ENCODE data around the gene CEP250. TPM values are rescaled to one million over a fixed set of nuclear protein-coding genes. Genes with fewer than 3 reads are reported as not detected.
"Not testable (repeated sequence)": the region's sequence is repeated elsewhere in the genome, so short reads cannot be mapped to it uniquely, and the experiment has no call there.

The CEP250 gene
- total RNA-seq, 1 experiment from 2014 or later = 52.5 TPM

DNA sequence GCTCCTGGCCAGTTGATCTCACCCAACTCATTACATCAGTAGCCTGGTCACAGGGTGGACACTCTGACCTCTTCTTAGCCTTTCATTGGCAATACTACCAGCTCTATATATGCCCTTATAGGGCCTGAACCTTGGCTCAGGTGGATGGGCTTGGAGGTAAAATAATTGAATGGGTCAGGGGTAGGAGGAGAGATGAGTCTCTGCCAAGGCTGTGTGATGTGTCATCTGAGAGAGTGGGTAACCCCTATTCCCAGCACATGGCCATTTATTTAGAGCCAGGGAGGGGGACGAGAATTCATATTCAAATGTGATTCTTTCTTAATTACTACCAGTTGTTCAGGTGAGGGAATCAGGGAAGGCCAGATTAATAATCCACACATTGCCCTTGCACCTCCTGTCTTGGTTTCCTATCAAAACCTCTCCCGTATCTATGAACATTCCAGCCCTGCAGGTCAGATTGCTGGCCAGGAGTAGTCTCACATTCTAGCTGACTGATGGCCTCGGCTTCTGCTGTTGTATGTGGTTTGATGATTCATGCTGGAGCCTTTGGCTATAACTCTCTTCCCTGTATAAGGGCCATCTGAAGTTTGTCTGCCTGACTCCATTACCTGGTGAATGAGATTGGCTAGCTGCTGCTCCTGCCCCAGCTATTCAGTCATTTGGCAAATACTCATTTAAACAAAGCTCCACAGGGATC, 60.7 kb downstream of the CEP250 start:
- H3K4me3 ChIP-seq (ENCODE audit: low read length) = peak overlapping the region; percentile 27; the same call in 1 of the 2 replicates
- H3K79me2 ChIP-seq (ENCODE audit: low read length) = no peaks in the 10 kb centered on the region
- no peaks in the 10 kb centered on the region for H3K27me3 ChIP-seq (ENCODE audit: low read length)
- ChIA-PET POLR2A (ENCODE audit: unreplicated experiment) (interaction anchor here (0.6 to 1.0 kb wide), 3 partner anchors 100 to 1404 kb away, joined by 3 to 4 read pairs (median 3); partner anchors contain the start of genes EIF2S2 and SPAG4), CTCF (interaction anchor here (0.6 kb wide), 1 partner anchor 436 kb away, joined by 3 read pairs; no protein-coding TSS in a partner anchor)
- intact Hi-C loops (cut with micrococcal nuclease) = loop anchor here (2.0 to 10.0 kb wide), 2 partner anchors 101 to 149 kb away; partner anchors contain the start of genes CPNE1 and RBM12
- BruUV-seq (replicated peaks) = no TSS peak
- H3F3A ChIP-seq (ENCODE audit: low read length, unreplicated experiment) = peaks cover 4% of the 10 kb centered on the region
- H4K20me1 ChIP-seq (ENCODE audit: low read length) = no peaks in the 10 kb centered on the region
- H3K36me3 ChIP-seq (ENCODE audit: low read depth, low read length) = peaks cover 14% of the 10 kb centered on the region; the same call in 1 of the 2 replicates
- peak overlapping the region; percentile 89 for H3K27ac ChIP-seq (ENCODE audit: low read length)
- peak overlapping the region; percentile 72 for H3K4me2 ChIP-seq (ENCODE audit: low read length)
- no peaks in the 10 kb centered on the region for H3K9me3 ChIP-seq (ENCODE audit: low read length)
- peak overlapping the region; percentile 28; the same call in 1 of the 2 replicates for H3K9ac ChIP-seq (ENCODE audit: low read length)
- no peaks in the 10 kb centered on the region for H3K9me2 ChIP-seq (replicated peaks; ENCODE audit: low read length)
- peaks cover 25% of the 10 kb centered on the region for H3K4me1 ChIP-seq (ENCODE audit: insufficient read depth, low read length)
- TF ChIP-seq EZH2 (IDR thresholded peaks at IDR 0.05; ENCODE audit: low read length, unreplicated experiment) = no peak
- TF ChIP-seq, protein P1, sequence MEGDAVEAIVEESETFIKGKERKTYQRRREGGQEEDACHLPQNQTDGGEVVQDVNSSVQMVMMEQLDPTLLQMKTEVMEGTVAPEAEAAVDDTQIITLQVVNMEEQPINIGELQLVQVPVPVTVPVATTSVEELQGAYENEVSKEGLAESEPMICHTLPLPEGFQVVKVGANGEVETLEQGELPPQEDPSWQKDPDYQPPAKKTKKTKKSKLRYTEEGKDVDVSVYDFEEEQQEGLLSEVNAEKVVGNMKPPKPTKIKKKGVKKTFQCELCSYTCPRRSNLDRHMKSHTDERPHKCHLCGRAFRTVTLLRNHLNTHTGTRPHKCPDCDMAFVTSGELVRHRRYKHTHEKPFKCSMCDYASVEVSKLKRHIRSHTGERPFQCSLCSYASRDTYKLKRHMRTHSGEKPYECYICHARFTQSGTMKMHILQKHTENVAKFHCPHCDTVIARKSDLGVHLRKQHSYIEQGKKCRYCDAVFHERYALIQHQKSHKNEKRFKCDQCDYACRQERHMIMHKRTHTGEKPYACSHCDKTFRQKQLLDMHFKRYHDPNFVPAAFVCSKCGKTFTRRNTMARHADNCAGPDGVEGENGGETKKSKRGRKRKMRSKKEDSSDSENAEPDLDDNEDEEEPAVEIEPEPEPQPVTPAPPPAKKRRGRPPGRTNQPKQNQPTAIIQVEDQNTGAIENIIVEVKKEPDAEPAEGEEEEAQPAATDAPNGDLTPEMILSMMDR (conservative IDR thresholded peaks at IDR 0.05; ENCODE audit: low read depth, low read length) = no peak
- no peak for TF ChIP-seq EZH2phosphoT487 (IDR thresholded peaks at IDR 0.05; ENCODE audit: borderline replicate concordance, low read length)
- peak overlapping the region; percentile 52 for H2AFZ ChIP-seq (ENCODE audit: low read length)
- DNase-seq (peak; percentile 95), ATAC-seq (peak; percentile 97)

DNA sequence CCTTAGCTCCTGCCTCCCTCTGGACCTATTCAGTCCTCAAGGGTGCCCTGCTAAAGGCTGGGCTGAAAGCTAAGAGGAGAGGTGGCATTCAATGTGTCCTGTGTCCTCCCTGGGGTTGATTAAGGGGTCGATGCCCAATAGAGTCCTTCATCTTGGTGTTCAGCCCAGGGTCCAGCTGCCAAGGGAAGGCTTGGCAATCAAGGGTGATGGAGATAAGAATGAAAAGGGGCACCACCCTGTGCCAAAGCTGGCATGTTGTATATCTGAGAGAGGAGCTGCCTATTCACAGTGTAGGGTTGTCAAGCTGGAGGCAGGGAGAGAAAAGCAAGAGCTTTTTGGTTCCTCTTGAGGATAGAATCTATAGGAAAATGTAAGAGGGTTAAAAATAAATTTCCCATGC, 61.7 kb downstream of the CEP250 start:
- ChIA-PET CTCF (no interaction called here), POLR2A (ENCODE audit: unreplicated experiment) (interaction anchor here (0.6 to 0.7 kb wide), 2 partner anchors 255 to 578 kb away, joined by 3 to 4 read pairs; no protein-coding TSS in a partner anchor)
- Histone ChIP-seq H3K27me3 (ENCODE audit: low read length) (no peaks in the 10 kb centered on the region), H3K27ac (ENCODE audit: low read length) (peak overlapping the region; percentile 89), H3K9me2 (replicated peaks; ENCODE audit: low read length) (no peaks in the 10 kb centered on the region), H3K4me1 (ENCODE audit: insufficient read depth, low read length) (peaks cover 25% of the 10 kb centered on the region), H3F3A (ENCODE audit: low read length, unreplicated experiment) (peaks cover 4% of the 10 kb centered on the region), H2AFZ (ENCODE audit: low read length) (no peak overlapping the region), H3K4me2 (ENCODE audit: low read length) (peak overlapping the region; percentile 72), H3K9ac (ENCODE audit: low read length) (no peak overlapping the region), H3K36me3 (ENCODE audit: low read depth, low read length) (0 out of 2 replicates have a peak, but pooled peaks cover 5% of the 10 kb centered on the region), H3K4me3 (ENCODE audit: low read length) (no peak overlapping the region), H4K20me1 (ENCODE audit: low read length) (no peaks in the 10 kb centered on the region), H3K79me2 (ENCODE audit: low read length) (no peaks in the 10 kb centered on the region), H3K9me3 (ENCODE audit: low read length) (no peaks in the 10 kb centered on the region)
- TF ChIP-seq, protein P1 (conservative IDR thresholded peaks at IDR 0.05; ENCODE audit: low read depth, low read length) = no peak
- no peak for TF ChIP-seq EZH2 (IDR thresholded peaks at IDR 0.05; ENCODE audit: low read length, unreplicated experiment)
- no peak for TF ChIP-seq EZH2phosphoT487 (IDR thresholded peaks at IDR 0.05; ENCODE audit: borderline replicate concordance, low read length)
- no TSS peak for BruUV-seq (replicated peaks)
- ATAC-seq (no peak), DNase-seq (no peak)
- intact Hi-C loops (cut with micrococcal nuclease) = loop anchor here (2.0 to 10.0 kb wide), 2 partner anchors 100 to 148 kb away; partner anchors contain the start of genes CPNE1 and RBM12

- DNase-seq; BruUV-seq (replicated peaks); CTCF ChIA-PET; H3K27ac ChIP-seq (ENCODE audit: low read length); H3K9me2 ChIP-seq (replicated peaks; ENCODE audit: low read length); H3K9me3 ChIP-seq (ENCODE audit: low read length); H2AFZ ChIP-seq (ENCODE audit: low read length); ATAC-seq; H3K9ac ChIP-seq (ENCODE audit: low read length); H3K79me2 ChIP-seq (ENCODE audit: low read length); H4K20me1 ChIP-seq (ENCODE audit: low read length); H3K4me2 ChIP-seq (ENCODE audit: low read length); H3K36me3 ChIP-seq (ENCODE audit: low read depth, low read length); H3K4me3 ChIP-seq (ENCODE audit: low read length); H3F3A ChIP-seq (ENCODE audit: low read length, unreplicated experiment); H3K27me3 ChIP-seq (ENCODE audit: low read length): not testable (repeated sequence)
- peaks cover 25% of the 10 kb centered on the region for H3K4me1 ChIP-seq (ENCODE audit: insufficient read depth, low read length)
- POLR2A ChIA-PET (ENCODE audit: unreplicated experiment) = interaction anchor here (0.7 kb wide), 1 partner anchor 254 kb away, joined by 4 read pairs; no protein-coding TSS in a partner anchor
- intact Hi-C loops (cut with micrococcal nuclease) = loop anchor here (2.0 to 10.0 kb wide), 2 partner anchors 99 to 147 kb away; partner anchors contain the start of genes CPNE1 and RBM12
Observed at GRCh38 chr20:35517767-35518166, 62.4 kb downstream of the CEP250 start.
